ENCODE measurements around the gene KIFC1. TPM values are rescaled to one million over a fixed set of nuclear protein-coding genes. Genes with fewer than 3 reads are reported as not detected.
A peak's percentile ranks its signal among the peaks of the same experiment; 100 is the strongest.

The KIFC1 gene
- total and polyA plus RNA-seq, 9 of the 15 experiments (the other 6 are each of a cell fraction or from before 2014, with no cell fraction given): 1.3 to 95.2 (median 76.9) TPM

GRCh38 chr6:33428224-33428965 lies 36.8 kb downstream of the KIFC1 start (continued):
- TF ChIP-seq, protein P1, sequence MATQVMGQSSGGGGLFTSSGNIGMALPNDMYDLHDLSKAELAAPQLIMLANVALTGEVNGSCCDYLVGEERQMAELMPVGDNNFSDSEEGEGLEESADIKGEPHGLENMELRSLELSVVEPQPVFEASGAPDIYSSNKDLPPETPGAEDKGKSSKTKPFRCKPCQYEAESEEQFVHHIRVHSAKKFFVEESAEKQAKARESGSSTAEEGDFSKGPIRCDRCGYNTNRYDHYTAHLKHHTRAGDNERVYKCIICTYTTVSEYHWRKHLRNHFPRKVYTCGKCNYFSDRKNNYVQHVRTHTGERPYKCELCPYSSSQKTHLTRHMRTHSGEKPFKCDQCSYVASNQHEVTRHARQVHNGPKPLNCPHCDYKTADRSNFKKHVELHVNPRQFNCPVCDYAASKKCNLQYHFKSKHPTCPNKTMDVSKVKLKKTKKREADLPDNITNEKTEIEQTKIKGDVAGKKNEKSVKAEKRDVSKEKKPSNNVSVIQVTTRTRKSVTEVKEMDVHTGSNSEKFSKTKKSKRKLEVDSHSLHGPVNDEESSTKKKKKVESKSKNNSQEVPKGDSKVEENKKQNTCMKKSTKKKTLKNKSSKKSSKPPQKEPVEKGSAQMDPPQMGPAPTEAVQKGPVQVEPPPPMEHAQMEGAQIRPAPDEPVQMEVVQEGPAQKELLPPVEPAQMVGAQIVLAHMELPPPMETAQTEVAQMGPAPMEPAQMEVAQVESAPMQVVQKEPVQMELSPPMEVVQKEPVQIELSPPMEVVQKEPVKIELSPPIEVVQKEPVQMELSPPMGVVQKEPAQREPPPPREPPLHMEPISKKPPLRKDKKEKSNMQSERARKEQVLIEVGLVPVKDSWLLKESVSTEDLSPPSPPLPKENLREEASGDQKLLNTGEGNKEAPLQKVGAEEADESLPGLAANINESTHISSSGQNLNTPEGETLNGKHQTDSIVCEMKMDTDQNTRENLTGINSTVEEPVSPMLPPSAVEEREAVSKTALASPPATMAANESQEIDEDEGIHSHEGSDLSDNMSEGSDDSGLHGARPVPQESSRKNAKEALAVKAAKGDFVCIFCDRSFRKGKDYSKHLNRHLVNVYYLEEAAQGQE (IDR thresholded peaks at IDR 0.05; ENCODE audit: borderline replicate concordance): no peak
- TF ChIP-seq, protein P1 (CRISPR knock-in tag; IDR thresholded peaks at IDR 0.05; ENCODE audit: low read depth): no peak
- no peak for TF ChIP-seq SETDB1 (IDR thresholded peaks at IDR 0.05; ENCODE audit: low read length)
- TF ChIP-seq, protein P2, sequence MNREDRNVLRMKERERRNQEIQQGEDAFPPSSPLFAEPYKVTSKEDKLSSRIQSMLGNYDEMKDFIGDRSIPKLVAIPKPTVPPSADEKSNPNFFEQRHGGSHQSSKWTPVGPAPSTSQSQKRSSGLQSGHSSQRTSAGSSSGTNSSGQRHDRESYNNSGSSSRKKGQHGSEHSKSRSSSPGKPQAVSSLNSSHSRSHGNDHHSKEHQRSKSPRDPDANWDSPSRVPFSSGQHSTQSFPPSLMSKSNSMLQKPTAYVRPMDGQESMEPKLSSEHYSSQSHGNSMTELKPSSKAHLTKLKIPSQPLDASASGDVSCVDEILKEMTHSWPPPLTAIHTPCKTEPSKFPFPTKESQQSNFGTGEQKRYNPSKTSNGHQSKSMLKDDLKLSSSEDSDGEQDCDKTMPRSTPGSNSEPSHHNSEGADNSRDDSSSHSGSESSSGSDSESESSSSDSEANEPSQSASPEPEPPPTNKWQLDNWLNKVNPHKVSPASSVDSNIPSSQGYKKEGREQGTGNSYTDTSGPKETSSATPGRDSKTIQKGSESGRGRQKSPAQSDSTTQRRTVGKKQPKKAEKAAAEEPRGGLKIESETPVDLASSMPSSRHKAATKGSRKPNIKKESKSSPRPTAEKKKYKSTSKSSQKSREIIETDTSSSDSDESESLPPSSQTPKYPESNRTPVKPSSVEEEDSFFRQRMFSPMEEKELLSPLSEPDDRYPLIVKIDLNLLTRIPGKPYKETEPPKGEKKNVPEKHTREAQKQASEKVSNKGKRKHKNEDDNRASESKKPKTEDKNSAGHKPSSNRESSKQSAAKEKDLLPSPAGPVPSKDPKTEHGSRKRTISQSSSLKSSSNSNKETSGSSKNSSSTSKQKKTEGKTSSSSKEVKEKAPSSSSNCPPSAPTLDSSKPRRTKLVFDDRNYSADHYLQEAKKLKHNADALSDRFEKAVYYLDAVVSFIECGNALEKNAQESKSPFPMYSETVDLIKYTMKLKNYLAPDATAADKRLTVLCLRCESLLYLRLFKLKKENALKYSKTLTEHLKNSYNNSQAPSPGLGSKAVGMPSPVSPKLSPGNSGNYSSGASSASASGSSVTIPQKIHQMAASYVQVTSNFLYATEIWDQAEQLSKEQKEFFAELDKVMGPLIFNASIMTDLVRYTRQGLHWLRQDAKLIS (CRISPR knock-in tag; IDR thresholded peaks at IDR 0.05): peak; percentile 78; the same call in 1 of the 2 replicates
- peak; percentile 89 for TF ChIP-seq TFAP4 (CRISPR knock-in tag; IDR thresholded peaks at IDR 0.05; ENCODE audit: borderline replicate concordance)
- no peak for TF ChIP-seq ZNF780A (CRISPR knock-in tag; IDR thresholded peaks at IDR 0.05)
- no peak for TF ChIP-seq RFX5 (IDR thresholded peaks at IDR 0.05; ENCODE audit: low read depth, low read length)
- 0 out of 4 replicates have a peak, but pooled peaks of 1 of the 2 experiments have one; percentile 28 for TF ChIP-seq UBTF (IDR thresholded peaks at IDR 0.05; ENCODE audit: borderline replicate concordance in 1 of 2, low read depth in 2 of 2, low read length in 2 of 2)
